ENCODE results near the gene MAN2B1. TPM values are rescaled to one million over a fixed set of nuclear protein-coding genes. Genes with fewer than 3 reads are reported as not detected.

MAN2B1 gene
- total and polyA plus RNA-seq, 2 of the 8 experiments (the other 6 are each of a cell fraction or from before 2014, with no cell fraction given) = 55.3 to 76.3 TPM

- no peak overlapping the region; the same call in 1 of the 2 replicates for H2BK5ac ChIP-seq (ENCODE audit: low read depth, low read length)
- H3K9ac ChIP-seq (replicated peaks in 1 of 4; ENCODE audit: extremely low read depth in 1 of 4, low read depth in 3 of 4, low read length in 3 of 4) = no peak overlapping the region; a peak in 1 of 7 replicates
- H3K9me3 ChIP-seq (ENCODE audit: insufficient read depth in 2 of 2, low read depth in 1 of 2, low read length in 1 of 2) = no peaks in the 10 kb centered on the region
- H3K4me1 ChIP-seq (replicated peaks in 1 of 4; ENCODE audit: control insufficient read depth in 3 of 4, insufficient read depth in 4 of 4, low read length in 3 of 4) = peaks cover 0 to 5% (median 2%) of the 10 kb centered on the region in 4 experiments; a peak in 2 of 7 replicates
- H3K27me3 ChIP-seq (replicated peaks in 1 of 4; ENCODE audit: control insufficient read depth in 3 of 4, extremely low read depth in 1 of 4, insufficient read depth in 3 of 4, low read length in 3 of 4) = no peaks in the 10 kb centered on the region
- FAIRE-seq = no peak
- no peak overlapping the region for H3K4me3 ChIP-seq (ENCODE audit: extremely low read depth in 1 of 4, insufficient read depth in 2 of 4, low read depth in 3 of 4, low read length in 4 of 4)
- ChIA-PET CTCF (ENCODE audit: partially characterized antibody) (no interaction called here), POLR2A (ENCODE audit: partially characterized antibody) (no interaction called here)
- H3K36me3 ChIP-seq (ENCODE audit: control insufficient read depth in 2 of 4, insufficient read depth in 4 of 4, low read length in 3 of 4) = peaks cover 28 to 69% (median 52%) of the 10 kb centered on the region in 4 experiments
- no peak overlapping the region for H4K5ac ChIP-seq (ENCODE audit: insufficient read length, low read depth, low read length)
- H3K14ac ChIP-seq (ENCODE audit: insufficient read length) = no peak overlapping the region
- no peak overlapping the region for H2BK15ac ChIP-seq (ENCODE audit: low read length)
- H3K79me2 ChIP-seq (ENCODE audit: control insufficient read depth in 1 of 2, insufficient read depth in 2 of 2, low read length in 2 of 2) = no peaks in the 10 kb centered on the region
- DNase-seq (ENCODE audit: low read depth in 1 of 2, low spot score in 2 of 2) = no peak
- no peak overlapping the region for H4K91ac ChIP-seq (replicated peaks; ENCODE audit: insufficient read length, low read length)
- no peak overlapping the region for H3K4me2 ChIP-seq (ENCODE audit: insufficient read depth in 1 of 2, low read depth in 2 of 2, low read length in 2 of 2)
- H4K20me1 ChIP-seq (replicated peaks in 1 of 2; ENCODE audit: control insufficient read depth in 1 of 2, insufficient read depth in 2 of 2, low read length in 2 of 2) = peaks cover 4 to 14% of the 10 kb centered on the region in 2 experiments
- H3K23me2 ChIP-seq (ENCODE audit: low read depth, low read length) = no peaks in the 10 kb centered on the region; the same call in 1 of the 2 replicates
- H3K18ac ChIP-seq (ENCODE audit: extremely low read depth, low read length) = no peak overlapping the region
- no peak overlapping the region for H2BK12ac ChIP-seq (ENCODE audit: low read depth, low read length)
- H3K56ac ChIP-seq (replicated peaks; ENCODE audit: insufficient read length, low read depth, low read length) = no peak overlapping the region
- no peak overlapping the region for H2AFZ ChIP-seq (ENCODE audit: low read length)
- no peak overlapping the region for H3K27ac ChIP-seq (ENCODE audit: low read depth, low read length)
- H3K23ac ChIP-seq (ENCODE audit: insufficient read length) = no peak overlapping the region
- H4K8ac ChIP-seq (ENCODE audit: extremely low read depth, insufficient read depth, low read length) = peak overlapping the region; percentile 14; the same call in 1 of the 2 replicates
- no peak overlapping the region for H3K4ac ChIP-seq (replicated peaks; ENCODE audit: insufficient read length, low read depth, low read length)
- TF ChIP-seq CHD1 (IDR thresholded peaks at IDR 0.05; ENCODE audit: low read depth, low read length) (no peak), KDM1A (IDR thresholded peaks at IDR 0.05; ENCODE audit: borderline replicate concordance, low read length) (no peak)
- H2AK5ac ChIP-seq (ENCODE audit: low read depth, low read length) = no peak overlapping the region
- 92% methylated on average over 16 of the region's 33 CpGs; no CpG with 5 or more reads in 1 of the 2 experiments for WGBS, 2 experiments (ENCODE audit: extremely low coverage in 1 of 2, insufficient coverage in 1 of 2, insufficient read length in 1 of 2, insufficient replicate concordance in 2 of 2, low coverage in 1 of 2, low lambda C conversion rate in 2 of 2, missing lambda C conversion rate in 1 of 2)
- H2BK120ac ChIP-seq (replicated peaks; ENCODE audit: low read depth, low read length) = no peak overlapping the region
- H2BK20ac ChIP-seq (ENCODE audit: low read length) = no peak overlapping the region
- no peaks in the 10 kb centered on the region for H3K79me1 ChIP-seq (ENCODE audit: low read depth, low read length)
Observed at GRCh38 chr19:12701596-12702282, 35.2 kb upstream of the MAN2B1 start.
